Loucy (cell line): ENCODE data around the gene WDR64.

Source experiments
- CTCF ChIP-seq: fragments of 200-600 bp; sonication (generic); conservative IDR thresholded peaks from 2 replicates; pipeline ENCODE4 v1.5.1; 2014; ENCODE audit warnings: mild to moderate bottlenecking, antibody characterized with exemption, low read length
- EZH2phosphoT487 ChIP-seq: fragments of 200-600 bp; IDR thresholded peaks from 2 replicates; pipeline ENCODE4 v1.6.1; 2018; ENCODE audit warnings: antibody characterized with exemption, mild to moderate bottlenecking, moderate library complexity, borderline replicate concordance

DNA sequence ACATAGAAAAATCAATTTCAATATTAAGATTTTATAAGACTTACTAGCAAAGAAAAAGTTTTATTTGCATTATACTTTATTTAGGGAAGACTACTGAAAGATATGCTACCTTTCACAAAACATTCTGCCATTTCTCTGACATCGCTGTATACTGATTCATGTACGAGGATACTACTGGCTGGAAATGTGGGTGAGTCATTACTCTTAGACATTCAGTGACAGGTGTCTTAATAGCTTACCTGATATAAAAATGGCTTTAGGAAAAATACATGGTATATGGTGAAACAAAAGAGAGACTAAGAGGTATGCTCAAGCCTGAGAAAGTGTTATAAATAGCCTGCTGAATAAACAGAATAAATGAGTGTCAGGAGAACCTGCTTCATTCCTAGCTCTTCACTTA lies 122.9 kb downstream of the WDR64 start:
- TF ChIP-seq CTCF (no peak), EZH2phosphoT487 (no peak)
